GM12864 (cell line): ENCODE results near the gene DERA.
"Not testable (repeated sequence)": the region's sequence is repeated elsewhere in the genome, so short reads cannot be mapped to it uniquely, and the experiment has no call there.

Source experiments
- DNase-seq: peaks from one replicate; pipeline ENCODE4 v3.0.0-alpha.2; 2011; ENCODE audit warnings: low read depth
- H3K4me3 ChIP-seq: 2 replicates; pipeline ENCODE4 v1.5.1; 2011; ENCODE audit warnings: mild to moderate bottlenecking, low read depth, low read length, control low read depth
- CTCF ChIP-seq: IDR thresholded peaks from 2 replicates; pipeline ENCODE4 v1.5.1; 2011; ENCODE audit warnings: low read depth, mild to moderate bottlenecking, moderate library complexity, low read length, control low read depth, inconsistent platforms; ENCODE audit errors: missing control alignments

Gene DERA

GRCh38 chr12:15910864-15911721 is at the start of gene DERA:
Gene DERA (plus strand): TSS chr12:15911332. CDS start chr12:15911384, 52 bp downstream.
- no peak for DNase-seq
- peak within 1 kb of the TSS; percentile 85 for H3K4me3 ChIP-seq
- TF ChIP-seq CTCF, result no peak

GRCh38 chr12:15861404-15861803 is 49.7 kb upstream of the DERA start:
- DNase-seq, result no peak
- no peak for TF ChIP-seq CTCF
- H3K4me3 ChIP-seq, result no peak overlapping the region

GRCh38 chr12:15862840-15863239 is 48.3 kb upstream of the DERA start:
- DNase-seq, result no peak
- no peak overlapping the region for H3K4me3 ChIP-seq
- no peak for TF ChIP-seq CTCF

GRCh38 chr12:15863372-15863771 is 47.8 kb upstream of the DERA start:
- TF ChIP-seq CTCF, result no peak
- no peak for DNase-seq
- H3K4me3 ChIP-seq, result no peak overlapping the region

GRCh38 chr12:15863984-15864383 is 47.1 kb upstream of the DERA start:
- peak; percentile 35 for DNase-seq
- no peak overlapping the region for H3K4me3 ChIP-seq
- no peak for TF ChIP-seq CTCF

- no peak for DNase-seq
- no peak overlapping the region for H3K4me3 ChIP-seq
- TF ChIP-seq CTCF, result no peak
These were observed 42.9 kb upstream of the DERA start for GRCh38 chr12:15868186-15868585.

- DNase-seq, result no peak
- H3K4me3 ChIP-seq, result no peak overlapping the region
- no peak for TF ChIP-seq CTCF
These were observed 37.6 kb upstream of the DERA start for GRCh38 chr12:15873556-15873955.

GRCh38 chr12:15874556-15875145 is 36.5 kb upstream of the DERA start:
- not testable (repeated sequence) for DNase-seq, H3K4me3 ChIP-seq
